ENCODE data around the gene GLA. TPM values are rescaled to one million over a fixed set of nuclear protein-coding genes. Genes with fewer than 3 reads are reported as not detected.

GLA gene
- total RNA-seq, 1 experiment from 2014 or later: 63.6 TPM

- DNase-seq: no peak
- Mint-ChIP-seq H3K27me3 (ENCODE audit: unreplicated experiment) (no peaks in the 10 kb centered on the region), H3K36me3 (ENCODE audit: insufficient read depth, unreplicated experiment) (peaks cover 38% of the 10 kb centered on the region), H3K4me1 (ENCODE audit: low read depth, unreplicated experiment) (peaks cover 10% of the 10 kb centered on the region), H3K27ac (ENCODE audit: unreplicated experiment) (peak overlapping the region; percentile 79), H3K4me3 (ENCODE audit: low read depth, unreplicated experiment) (peak overlapping the region; percentile 87), H3K9me3 (ENCODE audit: low read depth, unreplicated experiment) (no peaks in the 10 kb centered on the region)
- TF ChIP-seq CTCF (IDR thresholded peaks at IDR 0.05; ENCODE audit: unreplicated experiment): no peak
- intact Hi-C loops (cut with micrococcal nuclease; ENCODE audit: unreplicated experiment): no loop called here
- TSS peak; percentile 63 for BruUV-seq (replicated peaks)
- CTCF ChIA-PET: interaction anchor here (2.0 kb wide), 1 partner anchor 43 kb away, joined by 5 read pairs; no protein-coding TSS in a partner anchor
These were observed 59.8 kb downstream of the GLA start for GRCh38 chrX:101347859-101348451.

Other genes with a start within 250 kb of the GLA start
- gene DRP2, start 188.1 kb downstream of the GLA start, total RNA-seq (2022): 0.39 and 0.66 TPM in 2 replicates
- gene TAF7L, start 116.6 kb downstream of the GLA start, total RNA-seq (2022): 0.15 TPM in 1 of 2 replicates, not detected in the other
- 30.9 and 31.1 TPM in 2 replicates for gene TIMM8A, start 59.2 kb downstream of the GLA start, total RNA-seq (2022)
- gene BTK, start 21.7 kb downstream of the GLA start, total RNA-seq (2022): not detected in 2 replicates
- 238 and 239 TPM in 2 replicates for gene RPL36A, start 16.9 kb downstream of the GLA start, total RNA-seq (2022)
- 71.8 and 74.2 TPM in 2 replicates for gene HNRNPH2, start 297 bp upstream of the GLA start, total RNA-seq (2022)
- 1.5 and 1.8 TPM in 2 replicates for gene ARMCX4, start 77.5 kb upstream of the GLA start, total RNA-seq (2022)
- gene ARMCX1, start 142.6 kb upstream of the GLA start, total RNA-seq (2022): 0.92 and 1.1 TPM in 2 replicates
- 30.4 and 35.0 TPM in 2 replicates for gene ARMCX6, start 210.1 kb upstream of the GLA start, total RNA-seq (2022)
- gene ARMCX3, start 215.2 kb upstream of the GLA start, total RNA-seq (2022): 16.9 and 18.5 TPM in 2 replicates

Data from Calu3 (cell line).